ENCODE data around the gene IDH3B.

The IDH3B gene

DNA sequence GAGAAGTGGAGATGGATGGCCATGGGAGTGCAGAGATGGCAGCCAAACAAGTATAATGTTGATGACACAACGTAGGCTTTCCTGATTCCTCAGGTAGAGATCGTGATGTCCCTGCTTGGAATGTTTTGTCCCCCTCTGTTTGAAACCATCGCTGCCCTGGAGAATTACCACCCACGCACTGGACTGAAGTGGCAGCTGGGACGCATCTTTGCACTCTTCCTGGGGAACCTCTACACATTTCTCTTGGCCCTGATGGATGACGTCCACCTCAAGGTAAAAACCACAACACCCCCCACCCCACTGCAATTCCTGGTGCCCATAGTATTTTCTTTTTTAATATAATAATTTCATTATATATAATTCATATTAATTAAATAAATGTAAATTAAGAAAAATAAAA lies 53.7 kb downstream of the IDH3B start:
- TF ChIP-seq EZH2phosphoT487 (IDR thresholded peaks at IDR 0.05; ENCODE audit: borderline replicate concordance) = no peak
- TF ChIP-seq, protein P1, sequence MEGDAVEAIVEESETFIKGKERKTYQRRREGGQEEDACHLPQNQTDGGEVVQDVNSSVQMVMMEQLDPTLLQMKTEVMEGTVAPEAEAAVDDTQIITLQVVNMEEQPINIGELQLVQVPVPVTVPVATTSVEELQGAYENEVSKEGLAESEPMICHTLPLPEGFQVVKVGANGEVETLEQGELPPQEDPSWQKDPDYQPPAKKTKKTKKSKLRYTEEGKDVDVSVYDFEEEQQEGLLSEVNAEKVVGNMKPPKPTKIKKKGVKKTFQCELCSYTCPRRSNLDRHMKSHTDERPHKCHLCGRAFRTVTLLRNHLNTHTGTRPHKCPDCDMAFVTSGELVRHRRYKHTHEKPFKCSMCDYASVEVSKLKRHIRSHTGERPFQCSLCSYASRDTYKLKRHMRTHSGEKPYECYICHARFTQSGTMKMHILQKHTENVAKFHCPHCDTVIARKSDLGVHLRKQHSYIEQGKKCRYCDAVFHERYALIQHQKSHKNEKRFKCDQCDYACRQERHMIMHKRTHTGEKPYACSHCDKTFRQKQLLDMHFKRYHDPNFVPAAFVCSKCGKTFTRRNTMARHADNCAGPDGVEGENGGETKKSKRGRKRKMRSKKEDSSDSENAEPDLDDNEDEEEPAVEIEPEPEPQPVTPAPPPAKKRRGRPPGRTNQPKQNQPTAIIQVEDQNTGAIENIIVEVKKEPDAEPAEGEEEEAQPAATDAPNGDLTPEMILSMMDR (conservative IDR thresholded peaks at IDR 0.05; ENCODE audit: low read length) = no peak
- H3F3A ChIP-seq (ENCODE audit: low read depth) = no peaks in the 10 kb centered on the region

More for the DNA sequence above, 53.7 kb downstream of the IDH3B start:
- no peak overlapping the region for H2AFZ ChIP-seq (ENCODE audit: low read length)
- H4K20me1 ChIP-seq (ENCODE audit: insufficient read depth, low read length, poor library complexity, severe bottlenecking) = no peaks in the 10 kb centered on the region
- H3K9ac ChIP-seq (ENCODE audit: low read depth, low read length, poor library complexity, severe bottlenecking) = no peak overlapping the region
- H3K9me3 ChIP-seq (ENCODE audit: insufficient read depth, low read depth, low read length) = peaks cover 6% of the 10 kb centered on the region; the same call in 1 of the 2 replicates
- no peak overlapping the region for H3K4me3 ChIP-seq (ENCODE audit: low read length, poor library complexity, severe bottlenecking)
- H3K4me1 ChIP-seq (ENCODE audit: insufficient read depth, low read length, poor library complexity, severe bottlenecking) = no peaks in the 10 kb centered on the region
- H3K79me2 ChIP-seq (ENCODE audit: insufficient read depth, low read length) = no peaks in the 10 kb centered on the region
- no peaks in the 10 kb centered on the region for H3K27me3 ChIP-seq (ENCODE audit: insufficient read depth, low read length, poor library complexity, severe bottlenecking)
- H3K36me3 ChIP-seq (ENCODE audit: insufficient read depth, low read length) = no peaks in the 10 kb centered on the region
- H3K4me2 ChIP-seq (ENCODE audit: low read depth, low read length, poor library complexity, severe bottlenecking) = no peak overlapping the region
- no peaks in the 10 kb centered on the region for H3K9me2 ChIP-seq (replicated peaks; ENCODE audit: low read depth, low read length)

All from Loucy (cell line).